Right lobe of liver (tissue), 6 donors: ENCODE results near the gene LMBR1. TPM values are rescaled to one million over a fixed set of nuclear protein-coding genes. Genes with fewer than 3 reads are reported as not detected.

Source experiments
- ATAC-seq, 4 donors: fragments of 200-7000 bp; cut with Tn5 transposase; one replicate each; pipeline ENCODE4 v1.9.1; 2020; ENCODE audit warnings: mild to moderate bottlenecking in 4 of 4, moderate library complexity in 4 of 4
- DNase-seq, 3 donors: peaks; one replicate each; pipeline ENCODE4 v3.0.0-alpha.2; 2020
- H3K27ac ChIP-seq, 3 donors: fragments of 200-600 bp; one replicate each; pipeline ENCODE4 v1.8.0; 2022
- H3K27me3 ChIP-seq, 2 donors: fragments of 200-600 bp; one replicate each; pipeline ENCODE4 v1.8.0; 2022
- H3K36me3 ChIP-seq, 4 donors: fragments of 200-600 bp; sonication (generic) in 1 of 4; one replicate each; pipeline versions ENCODE4 v1.5.1 to v1.8.0; 2017 to 2022; ENCODE audit warnings: control low read depth in 1 of 4
- H3K4me1 ChIP-seq, 4 donors: fragments of 200-600 bp; sonication (generic) in 1 of 4; one replicate each; pipeline versions ENCODE4 v1.5.1 to v1.8.0; 2017 to 2022; ENCODE audit warnings: control low read depth in 1 of 4
- H3K4me3 ChIP-seq, 3 donors: fragments of 200-600 bp; one replicate each; pipeline ENCODE4 v1.8.0; 2022
- H3K9me3 ChIP-seq, 4 donors: fragments of 200-600 bp; sonication (generic) in 1 of 4; one replicate each; pipeline versions ENCODE4 v1.5.1 to v1.8.0; 2017 to 2022; ENCODE audit warnings: control low read depth in 1 of 4
- POLR2A ChIP-seq: fragments of 450-650 bp; IDR thresholded peaks from one replicate; pipeline ENCODE4 v1.6.1; 2017; ENCODE audit warnings: antibody characterized with exemption, mild to moderate bottlenecking
- WGBS: methylation state at CpG from one replicate; pipeline ENCODE4 v1.1.6; 2018; ENCODE audit warnings: low coverage, low lambda C conversion rate; ENCODE audit not compliant: insufficient coverage; ENCODE audit errors: missing lambda C conversion rate; 5-methylcytosine and 5-hydroxymethylcytosine counted together
- intact Hi-C, 2 donors: fragments of 100-400 bp; cut with DNase I; formaldehyde crosslinking; loops; one replicate each; pipeline versions ENCODE4 v1.11.2 to v1.14.1; 2022
- total RNA-seq, 6 experiments: library from RNA; depleted of rRNA in 2 of 6; stranded (reverse); fragments of >200 nt in 2 of 6; fragmentation: NEBNext Ultra II Directional in 3 of 6; extraction: Animal tissue kit (Norgen Biotek cat#: 25700) in 3 of 6; gene quantifications; one replicate each; pipeline versions ENCODE4 v1.1.0 to v1.2.4, GENCODE V29; 2016 to 2023
- TF ChIP-seq, protein P1 (sequence below), 4 donors: fragments of 200-600 bp in 3 of 4; fragments of 450-650 bp in 1 of 4; IDR thresholded peaks; one replicate each; pipeline versions ENCODE4 v1.5.1 to v1.8.0; 2016 to 2022; ENCODE audit warnings: antibody characterized with exemption in 4 of 4, mild to moderate bottlenecking in 2 of 4
- donor health status: DM: no; HTN: yes; CAD: no.
- donor health status: DM: no; HTN: no; CAD: no.
- donor health status: DM: no; HTN: no; CAD: no.
- donor health status: DM: no; HTN: yes; CAD: no.
- donor health status: DM: no; HTN: yes; CAD: no.

LMBR1 gene
- total RNA-seq, 6 experiments from 2014 or later: 25.1 to 34.5 (median 31.7) TPM

DNA sequence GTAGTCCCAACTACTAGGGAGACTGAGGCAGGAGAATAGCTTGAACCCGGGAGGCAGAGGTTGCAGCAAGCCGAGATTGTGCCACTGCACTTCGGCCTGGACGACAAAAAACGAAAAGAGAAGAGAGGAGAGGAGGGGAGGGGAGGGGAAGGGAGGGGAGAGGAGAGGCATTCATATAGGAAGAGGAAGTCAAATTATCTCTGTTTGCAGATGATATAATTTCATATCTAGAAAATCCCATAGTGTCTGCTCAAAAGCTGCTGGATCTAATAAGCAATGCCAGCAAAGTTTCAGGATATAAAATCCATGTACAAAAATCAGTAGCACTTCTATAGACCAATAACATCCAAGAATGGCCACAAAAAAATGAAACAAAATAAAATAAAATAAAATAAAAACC, 120.3 kb downstream of the LMBR1 start:
- Histone ChIP-seq H3K27me3 (no peaks in the 10 kb centered on the region), H3K9me3 (no peaks in the 10 kb centered on the region), H3K4me3 (no peak overlapping the region), H3K36me3 (no peaks in the 10 kb centered on the region), H3K27ac (no peak overlapping the region), H3K4me1 (peaks cover 0 to 5% (median 0%) of the 10 kb centered on the region in 4 donors)
- intact Hi-C loops: no loop called here
- ATAC-seq: no peak
- DNase-seq: no peak
- 77% methylated on average over 5 of the region's 5 CpGs for WGBS
- TF ChIP-seq, protein P1, sequence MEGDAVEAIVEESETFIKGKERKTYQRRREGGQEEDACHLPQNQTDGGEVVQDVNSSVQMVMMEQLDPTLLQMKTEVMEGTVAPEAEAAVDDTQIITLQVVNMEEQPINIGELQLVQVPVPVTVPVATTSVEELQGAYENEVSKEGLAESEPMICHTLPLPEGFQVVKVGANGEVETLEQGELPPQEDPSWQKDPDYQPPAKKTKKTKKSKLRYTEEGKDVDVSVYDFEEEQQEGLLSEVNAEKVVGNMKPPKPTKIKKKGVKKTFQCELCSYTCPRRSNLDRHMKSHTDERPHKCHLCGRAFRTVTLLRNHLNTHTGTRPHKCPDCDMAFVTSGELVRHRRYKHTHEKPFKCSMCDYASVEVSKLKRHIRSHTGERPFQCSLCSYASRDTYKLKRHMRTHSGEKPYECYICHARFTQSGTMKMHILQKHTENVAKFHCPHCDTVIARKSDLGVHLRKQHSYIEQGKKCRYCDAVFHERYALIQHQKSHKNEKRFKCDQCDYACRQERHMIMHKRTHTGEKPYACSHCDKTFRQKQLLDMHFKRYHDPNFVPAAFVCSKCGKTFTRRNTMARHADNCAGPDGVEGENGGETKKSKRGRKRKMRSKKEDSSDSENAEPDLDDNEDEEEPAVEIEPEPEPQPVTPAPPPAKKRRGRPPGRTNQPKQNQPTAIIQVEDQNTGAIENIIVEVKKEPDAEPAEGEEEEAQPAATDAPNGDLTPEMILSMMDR (IDR thresholded peaks at IDR 0.05): no peak
- TF ChIP-seq POLR2A: no peak

DNA sequence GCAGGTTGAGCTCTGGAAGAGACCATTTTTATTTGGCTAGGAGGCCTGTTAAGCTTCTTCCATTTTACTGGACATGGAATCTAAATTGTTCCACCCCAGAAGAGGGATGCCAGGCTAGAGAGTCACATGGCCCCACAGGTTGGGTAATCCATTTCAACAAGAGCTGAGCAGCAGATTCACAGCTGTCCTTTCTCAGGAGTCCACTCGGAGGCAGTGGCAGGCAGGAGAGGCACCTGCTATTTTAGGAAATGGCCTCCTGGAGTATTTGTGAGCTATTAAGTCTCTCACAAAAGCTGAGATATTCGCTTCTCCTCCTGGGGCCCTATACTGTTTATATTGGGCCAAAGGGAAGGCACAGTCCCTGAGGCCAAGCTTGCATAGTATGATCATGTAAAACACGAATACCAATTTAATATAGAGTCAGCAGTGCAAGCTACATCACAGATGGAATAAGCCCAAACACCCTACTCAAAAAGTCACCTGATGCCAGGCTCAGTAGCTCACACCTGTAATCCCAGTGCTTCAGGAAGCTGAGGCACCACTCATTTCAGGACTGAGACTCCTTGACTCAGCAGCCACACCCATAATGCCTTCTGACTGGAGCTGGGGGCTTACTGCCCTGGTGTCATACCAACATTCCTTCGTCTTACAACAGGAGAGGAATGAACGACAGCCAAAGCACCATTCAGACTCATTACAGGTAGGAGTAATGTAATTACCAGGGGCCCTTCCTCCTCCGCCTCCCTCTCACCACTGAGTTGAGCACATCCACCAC, 124.1 kb downstream of the LMBR1 start:
- no peaks in the 10 kb centered on the region for H3K9me3 ChIP-seq
- H3K4me3 ChIP-seq: no peak overlapping the region
- ATAC-seq (peak in 2 of 4 donors; percentile 29 to 71), DNase-seq (no peak)
- H3K27ac ChIP-seq: no peak overlapping the region
- no peak for TF ChIP-seq POLR2A
- TF ChIP-seq, protein P1 (IDR thresholded peaks at IDR 0.05): peak in 1 of 4 donors; percentile 14
- 89% methylated on average over 5 of the region's 6 CpGs for WGBS
- intact Hi-C loops: no loop called here
- no peaks in the 10 kb centered on the region for H3K27me3 ChIP-seq
- H3K4me1 ChIP-seq: no peaks in the 10 kb centered on the region
- H3K36me3 ChIP-seq: no peaks in the 10 kb centered on the region

DNA sequence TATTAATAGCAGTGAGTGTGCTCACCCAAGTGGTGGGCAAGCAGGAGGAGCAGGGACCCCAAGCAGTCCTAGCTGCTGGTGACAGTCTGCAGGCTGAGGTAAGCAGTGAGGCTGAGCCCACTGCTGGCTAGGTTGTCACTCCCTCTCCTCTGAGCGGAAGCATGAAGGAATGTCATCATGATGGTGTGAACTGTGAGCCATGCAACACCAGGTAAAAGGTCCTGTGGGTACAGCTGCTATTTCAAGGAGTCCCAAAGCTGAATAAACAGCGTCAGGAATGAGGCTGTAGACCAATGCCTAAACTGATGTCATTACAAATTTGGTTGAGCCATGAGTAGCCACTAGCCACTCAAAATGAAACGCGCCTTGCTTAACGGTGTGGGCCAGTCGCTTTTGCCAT, 126.3 kb downstream of the LMBR1 start:
- intact Hi-C loops: no loop called here
- Histone ChIP-seq H3K9me3 (no peaks in the 10 kb centered on the region), H3K27ac (no peak overlapping the region), H3K36me3 (no peaks in the 10 kb centered on the region), H3K4me3 (no peak overlapping the region), H3K4me1 (no peaks in the 10 kb centered on the region), H3K27me3 (no peaks in the 10 kb centered on the region)
- TF ChIP-seq, protein P1 (IDR thresholded peaks at IDR 0.05): no peak
- no peak for TF ChIP-seq POLR2A
- no peak for DNase-seq
- ATAC-seq: no peak
- 94% methylated on average over 5 of the region's 6 CpGs for WGBS

DNA sequence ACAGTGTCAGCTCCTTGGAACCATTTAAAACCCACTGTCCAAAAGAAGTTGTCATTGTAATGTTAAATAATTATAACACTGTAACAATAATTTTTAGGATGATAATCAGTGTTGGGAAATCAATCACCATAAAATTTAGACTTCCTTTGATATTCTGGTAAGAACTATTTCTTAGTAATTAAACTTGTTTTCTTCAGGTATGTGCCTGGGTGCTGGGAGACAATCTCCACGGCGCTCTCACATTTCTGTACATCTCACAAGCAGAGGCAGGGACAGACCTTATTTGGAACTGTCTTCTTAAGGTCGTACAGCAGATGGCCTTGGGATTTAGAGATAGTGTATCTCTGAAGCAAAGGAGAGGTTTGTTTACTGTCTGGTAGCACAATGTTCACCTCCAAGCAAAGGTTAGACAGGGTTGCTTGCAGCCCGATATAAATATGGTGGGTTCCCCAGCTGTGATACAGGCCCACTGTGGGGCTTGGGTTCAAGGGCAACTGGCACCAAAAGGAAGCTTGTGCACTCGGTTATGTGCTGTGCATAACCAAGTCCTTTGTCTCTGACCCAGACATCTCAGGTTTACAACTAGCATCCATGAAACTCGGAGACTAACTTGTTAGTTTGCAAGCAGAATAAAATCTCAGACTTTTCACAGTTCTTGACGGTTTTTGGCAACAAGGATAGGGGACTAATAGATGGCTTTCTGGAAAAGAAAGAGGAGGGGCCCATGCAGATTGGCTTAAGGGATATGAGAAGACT, 126.9 kb downstream of the LMBR1 start:
- no peak for DNase-seq
- H3K36me3 ChIP-seq: no peaks in the 10 kb centered on the region

More for the DNA sequence above, 126.9 kb downstream of the LMBR1 start:
- no peaks in the 10 kb centered on the region for H3K27me3 ChIP-seq
- TF ChIP-seq POLR2A: no peak
- TF ChIP-seq, protein P1 (IDR thresholded peaks at IDR 0.05): no peak
- H3K4me1 ChIP-seq: no peaks in the 10 kb centered on the region
- H3K9me3 ChIP-seq: no peaks in the 10 kb centered on the region
- ATAC-seq: no peak
- 77% methylated on average over 7 of the region's 7 CpGs for WGBS
- intact Hi-C loops: no loop called here
- no peak overlapping the region for H3K4me3 ChIP-seq
- H3K27ac ChIP-seq: no peak overlapping the region
